DND-41 (cell line): ENCODE results near the gene NR2F6.

ENCODE experiments used
- ATAC-seq: fragments of 200-7000 bp; cut with Tn5 transposase; 3 replicates; pipeline ENCODE4 v1.9.1; 2021; ENCODE audit warnings: low read depth; ENCODE audit not compliant: insufficient read depth
- DNase-seq: peaks from one replicate; pipeline ENCODE4 v3.0.0-alpha.2; 2020
- H2AFZ ChIP-seq: 2 replicates; pipeline ENCODE4 v1.6.0; 2012; ENCODE audit warnings: low read depth, low read length
- H3K27ac ChIP-seq: 2 replicates; pipeline ENCODE4 v1.5.1; 2012; ENCODE audit warnings: low read length, inconsistent platforms
- H3K27me3 ChIP-seq: fragments of 200-600 bp; sonication (generic); 2 replicates; pipeline ENCODE4 v1.6.0; 2012; ENCODE audit warnings: low read length, mild to moderate bottlenecking, inconsistent platforms; ENCODE audit not compliant: insufficient read depth, poor library complexity
- H3K36me3 ChIP-seq: 2 replicates; pipeline ENCODE4 v1.5.1; 2012; ENCODE audit warnings: low read length, inconsistent platforms; ENCODE audit not compliant: insufficient read depth
- H3K4me1 ChIP-seq: 2 replicates; pipeline ENCODE4 v1.5.1; 2012; ENCODE audit warnings: mild to moderate bottlenecking, low read length; ENCODE audit not compliant: insufficient read depth
- H3K4me2 ChIP-seq: 2 replicates; pipeline ENCODE4 v1.6.0; 2012; ENCODE audit warnings: mild to moderate bottlenecking, moderate library complexity, low read length, inconsistent platforms; ENCODE audit not compliant: insufficient read depth
- H3K4me3 ChIP-seq, 2 experiments: fragments of 200-600 bp in 1 of 2; shearing (Covaris generic) in 1 of 2; 2 replicates each; pipeline ENCODE4 v1.5.1; 2012 to 2016; ENCODE audit warnings: inconsistent platforms in 2 of 2, low read length in 2 of 2, mild to moderate bottlenecking in 2 of 2, low read depth in 1 of 2, moderate library complexity in 1 of 2
- H3K79me2 ChIP-seq: 2 replicates; pipeline ENCODE4 v1.6.0; 2012; ENCODE audit warnings: low read length, inconsistent platforms; ENCODE audit not compliant: insufficient read depth
- H3K9ac ChIP-seq: 2 replicates; pipeline ENCODE4 v1.6.0; 2012; ENCODE audit warnings: low read depth, mild to moderate bottlenecking, inconsistent platforms, low read length, moderate library complexity
- H3K9me3 ChIP-seq: 2 replicates; pipeline ENCODE4 v1.5.1; 2012; ENCODE audit warnings: low read length, moderate library complexity, mild to moderate bottlenecking, inconsistent platforms; ENCODE audit not compliant: insufficient read depth, severe bottlenecking
- H4K20me1 ChIP-seq: 2 replicates; pipeline ENCODE4 v1.6.0; 2012; ENCODE audit warnings: low read length; ENCODE audit not compliant: insufficient read depth
- EZH2 ChIP-seq: IDR thresholded peaks from 3 replicates; pipeline ENCODE4 v1.6.1; 2012; ENCODE audit warnings: borderline replicate concordance, low read depth, mild to moderate bottlenecking, moderate library complexity, low read length, inconsistent platforms; ENCODE audit not compliant: severe bottlenecking
- TF ChIP-seq, protein P1 (sequence below): IDR thresholded peaks from 2 replicates; pipeline ENCODE4 v1.5.1; 2012; ENCODE audit warnings: borderline replicate concordance, low read length, moderate library complexity, mild to moderate bottlenecking; ENCODE audit not compliant: poor library complexity, severe bottlenecking; ENCODE audit errors: extremely low read depth

The NR2F6 gene

DNA sequence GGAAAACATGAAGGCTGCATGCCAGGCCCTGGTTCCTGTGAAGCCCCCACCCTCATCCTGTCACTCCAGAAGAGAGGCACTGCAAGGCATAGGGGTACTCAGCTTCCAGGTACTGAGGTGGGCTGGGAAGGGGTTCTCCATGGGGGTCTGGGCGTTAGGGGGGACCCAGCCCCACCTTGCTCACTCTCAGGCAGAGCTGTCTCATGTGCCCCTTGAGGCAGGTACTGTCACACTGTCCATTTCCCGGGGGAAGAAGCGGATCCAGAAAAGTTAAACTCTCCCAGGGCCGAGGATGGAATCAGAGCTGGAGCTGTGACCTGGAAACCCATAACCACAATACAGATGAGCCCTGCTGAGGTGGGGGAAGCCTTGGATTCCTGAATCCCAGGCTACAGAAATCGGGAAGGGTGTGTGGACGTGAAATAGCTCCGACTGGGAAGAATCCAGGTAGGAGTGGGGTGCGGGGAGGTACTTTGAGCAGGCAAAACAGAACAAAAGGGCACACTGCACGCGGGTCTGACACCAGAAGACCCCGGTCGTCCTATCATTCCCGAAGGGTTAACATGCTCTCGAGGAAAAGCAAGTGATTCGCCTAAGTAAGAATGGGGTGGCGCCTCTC, 31.1 kb downstream of the NR2F6 start:
- DNase-seq (no peak), ATAC-seq (no peak; the same call in 2 of the 3 replicates)
- H4K20me1 ChIP-seq = no peaks in the 10 kb centered on the region
- H3K27me3 ChIP-seq = no peaks in the 10 kb centered on the region
- peak overlapping the region; percentile 91 for H3K27ac ChIP-seq
- H3K4me3 ChIP-seq = peak overlapping the region; percentile 27 to 68; a peak in 3 of 4 replicates
- TF ChIP-seq EZH2 = no peak
- TF ChIP-seq, protein P1, sequence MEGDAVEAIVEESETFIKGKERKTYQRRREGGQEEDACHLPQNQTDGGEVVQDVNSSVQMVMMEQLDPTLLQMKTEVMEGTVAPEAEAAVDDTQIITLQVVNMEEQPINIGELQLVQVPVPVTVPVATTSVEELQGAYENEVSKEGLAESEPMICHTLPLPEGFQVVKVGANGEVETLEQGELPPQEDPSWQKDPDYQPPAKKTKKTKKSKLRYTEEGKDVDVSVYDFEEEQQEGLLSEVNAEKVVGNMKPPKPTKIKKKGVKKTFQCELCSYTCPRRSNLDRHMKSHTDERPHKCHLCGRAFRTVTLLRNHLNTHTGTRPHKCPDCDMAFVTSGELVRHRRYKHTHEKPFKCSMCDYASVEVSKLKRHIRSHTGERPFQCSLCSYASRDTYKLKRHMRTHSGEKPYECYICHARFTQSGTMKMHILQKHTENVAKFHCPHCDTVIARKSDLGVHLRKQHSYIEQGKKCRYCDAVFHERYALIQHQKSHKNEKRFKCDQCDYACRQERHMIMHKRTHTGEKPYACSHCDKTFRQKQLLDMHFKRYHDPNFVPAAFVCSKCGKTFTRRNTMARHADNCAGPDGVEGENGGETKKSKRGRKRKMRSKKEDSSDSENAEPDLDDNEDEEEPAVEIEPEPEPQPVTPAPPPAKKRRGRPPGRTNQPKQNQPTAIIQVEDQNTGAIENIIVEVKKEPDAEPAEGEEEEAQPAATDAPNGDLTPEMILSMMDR = no peak
- peaks cover 16% of the 10 kb centered on the region for H3K4me1 ChIP-seq
- peak overlapping the region; percentile 60 for H2AFZ ChIP-seq
- H3K4me2 ChIP-seq = peak overlapping the region; percentile 79
- H3K36me3 ChIP-seq = peaks cover 58% of the 10 kb centered on the region
- no peaks in the 10 kb centered on the region for H3K9me3 ChIP-seq
- peaks cover 7% of the 10 kb centered on the region for H3K79me2 ChIP-seq
- H3K9ac ChIP-seq = peak overlapping the region; percentile 80

DNA sequence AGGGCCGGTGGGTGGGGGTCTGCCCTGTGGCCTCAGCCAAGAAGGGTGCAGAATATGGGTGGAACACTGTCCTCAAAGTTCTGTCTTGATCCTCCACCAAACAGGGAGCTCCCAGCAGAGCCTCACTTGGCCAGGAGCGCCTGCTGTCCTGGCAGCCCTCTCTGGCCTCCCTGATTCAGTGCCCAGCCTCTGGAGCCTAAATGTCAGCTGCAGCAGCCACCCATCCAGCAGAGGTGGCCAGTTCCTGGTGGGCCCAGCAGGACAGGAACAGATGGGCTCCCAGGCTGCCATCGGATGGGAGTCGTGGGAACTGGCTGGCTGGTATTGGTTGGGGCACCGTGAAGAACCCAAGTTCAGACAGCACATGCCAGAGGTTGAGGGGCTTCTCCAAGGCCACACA, 32.4 kb downstream of the NR2F6 start:
- H3K4me1 ChIP-seq = peaks cover 16% of the 10 kb centered on the region
- peaks cover 63% of the 10 kb centered on the region for H3K36me3 ChIP-seq
- H3K79me2 ChIP-seq = peaks cover 7% of the 10 kb centered on the region

GRCh38 chr19:17211547-17212446, 33.9 kb downstream of the NR2F6 start:
- no peak for ATAC-seq
- Histone ChIP-seq H3K4me2 (no peak overlapping the region), H3K27ac (no peak overlapping the region), H3K9me3 (no peaks in the 10 kb centered on the region), H3K9ac (no peak overlapping the region), H4K20me1 (peaks cover 3% of the 10 kb centered on the region; the same call in 1 of the 2 replicates), H3K27me3 (no peaks in the 10 kb centered on the region), H3K36me3 (peaks cover 54% of the 10 kb centered on the region), H3K79me2 (peaks cover 7% of the 10 kb centered on the region), H3K4me3 (no peak overlapping the region), H2AFZ (no peak overlapping the region), H3K4me1 (peaks cover 16% of the 10 kb centered on the region)
- TF ChIP-seq, protein P1 = no peak
- TF ChIP-seq EZH2 = no peak
- DNase-seq = no peak

More for the DNA sequence above, 32.4 kb downstream of the NR2F6 start:
- Histone ChIP-seq H3K27ac (no peak overlapping the region), H2AFZ (no peak overlapping the region), H3K4me2 (no peak overlapping the region), H3K4me3 (no peak overlapping the region), H4K20me1 (peaks cover 3% of the 10 kb centered on the region; the same call in 1 of the 2 replicates), H3K9me3 (no peaks in the 10 kb centered on the region), H3K27me3 (no peaks in the 10 kb centered on the region), H3K9ac (no peak overlapping the region)
- no peak for TF ChIP-seq EZH2
- TF ChIP-seq, protein P1 = no peak
- DNase-seq = no peak
- no peak for ATAC-seq
